Neural progenitor cell (in vitro differentiated cells): ENCODE measurements around the gene BCOR.

ENCODE experiments used
- CTCF ChIP-seq: fragments of 200-600 bp; sonication (generic); IDR thresholded peaks from 2 replicates; pipeline ENCODE4 v1.5.1; 2017; ENCODE audit warnings: antibody characterized with exemption, mild to moderate bottlenecking
- EZH2phosphoT487 ChIP-seq: fragments of 200-600 bp; sonication (generic); IDR thresholded peaks from 2 replicates; pipeline ENCODE4 v1.6.1; 2017; ENCODE audit warnings: antibody characterized with exemption

- TF ChIP-seq CTCF: no peak
- no peak for TF ChIP-seq EZH2phosphoT487
Observed at GRCh38 chrX:40009462-40009851, 88.3 kb downstream of the BCOR start.
